HG03097 (cell line): ENCODE data around the gene RGMB.

Experiments used
- ATAC-seq: cut with Tn5 transposase; IDR thresholded peaks from one replicate; pipeline ENCODE4 v1.9.1; 2021; ENCODE audit not compliant: unreplicated experiment, low FRiP score

RGMB gene

DNA sequence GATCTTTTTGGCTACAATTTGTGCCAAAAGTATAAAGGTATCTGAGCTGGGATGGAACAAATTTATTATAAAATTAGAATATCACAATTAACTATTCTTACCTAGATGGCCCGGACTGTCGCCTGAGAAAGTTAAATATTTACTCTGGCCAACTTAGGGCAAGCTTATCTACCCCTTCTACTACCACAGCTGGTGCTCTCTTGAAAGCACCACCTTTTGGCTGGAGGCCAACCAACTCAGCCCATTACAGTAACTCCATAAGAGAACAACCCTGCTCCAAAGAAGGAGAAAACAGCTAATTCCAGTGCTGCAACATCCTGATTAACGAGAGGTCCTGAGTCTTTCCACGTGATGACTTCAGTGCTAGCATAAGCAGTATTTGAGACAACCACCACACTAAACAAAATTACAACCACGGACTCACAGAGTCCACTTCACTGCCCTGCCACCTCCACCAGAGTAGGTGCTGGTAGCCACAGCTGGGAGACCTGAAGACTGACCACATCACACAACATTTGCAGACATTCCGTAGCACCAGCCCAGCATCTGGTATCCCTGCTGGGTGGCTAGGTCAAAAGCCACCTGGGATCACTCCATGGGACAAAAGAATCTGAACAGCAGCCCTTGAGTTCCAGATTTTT is 43.2 kb downstream of the RGMB start:
- ATAC-seq, result no peak

DNA sequence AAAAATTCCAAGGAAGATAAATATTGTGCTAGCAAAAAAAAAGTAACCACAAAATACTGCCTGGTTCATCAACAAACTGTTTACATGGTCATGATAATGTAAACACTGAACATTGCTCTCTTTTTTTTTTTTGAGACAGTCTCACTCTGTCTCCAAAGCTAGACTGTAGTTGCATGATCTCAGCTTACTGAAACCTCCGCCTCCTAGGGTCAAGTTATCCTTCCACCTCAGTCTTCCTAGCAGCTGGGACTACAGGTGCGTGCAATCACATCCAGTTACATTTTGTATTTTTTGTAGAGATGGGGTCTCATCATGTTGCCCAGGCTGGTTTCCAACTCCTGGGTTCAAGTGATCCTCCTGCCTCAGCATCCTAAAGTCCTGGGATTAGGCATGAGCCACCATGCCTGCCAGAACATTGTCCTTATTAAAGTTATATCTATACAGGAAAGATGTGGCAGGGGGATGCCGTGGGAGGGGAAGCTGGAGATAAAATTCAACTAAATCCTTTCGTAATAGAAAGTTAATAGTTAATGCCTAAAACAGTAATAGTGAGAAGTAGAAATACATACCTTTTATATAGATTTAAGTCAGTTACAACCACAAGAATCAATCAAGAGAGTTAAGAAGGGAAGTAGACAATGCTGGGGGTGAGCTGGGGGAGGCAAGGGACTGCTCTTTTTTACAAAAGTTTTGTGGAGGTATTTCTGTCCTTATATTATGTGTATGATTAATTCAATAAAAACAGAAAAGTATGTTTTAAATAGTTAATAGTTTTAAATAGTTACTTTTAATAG is 52.3 kb downstream of the RGMB start:
- ATAC-seq, result no peak

DNA sequence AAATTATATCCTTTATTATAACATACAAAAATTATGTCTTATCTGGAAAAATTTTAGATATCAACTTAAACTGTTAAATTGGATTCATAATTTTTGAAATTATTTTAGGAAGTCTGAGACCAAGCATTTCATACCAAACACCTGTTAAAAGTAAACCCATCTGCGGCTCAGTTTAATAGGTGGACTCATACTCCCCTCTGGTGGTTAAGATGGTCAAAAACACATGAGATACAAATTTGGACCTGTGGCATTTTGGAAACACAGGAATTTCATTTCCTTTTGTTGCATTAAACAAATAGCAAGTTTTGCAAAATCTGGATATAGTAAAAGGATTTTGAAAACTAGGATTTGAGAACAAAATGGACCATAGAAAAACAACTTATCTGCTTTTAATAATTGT is 53.7 kb downstream of the RGMB start:
- ATAC-seq, result no peak

DNA sequence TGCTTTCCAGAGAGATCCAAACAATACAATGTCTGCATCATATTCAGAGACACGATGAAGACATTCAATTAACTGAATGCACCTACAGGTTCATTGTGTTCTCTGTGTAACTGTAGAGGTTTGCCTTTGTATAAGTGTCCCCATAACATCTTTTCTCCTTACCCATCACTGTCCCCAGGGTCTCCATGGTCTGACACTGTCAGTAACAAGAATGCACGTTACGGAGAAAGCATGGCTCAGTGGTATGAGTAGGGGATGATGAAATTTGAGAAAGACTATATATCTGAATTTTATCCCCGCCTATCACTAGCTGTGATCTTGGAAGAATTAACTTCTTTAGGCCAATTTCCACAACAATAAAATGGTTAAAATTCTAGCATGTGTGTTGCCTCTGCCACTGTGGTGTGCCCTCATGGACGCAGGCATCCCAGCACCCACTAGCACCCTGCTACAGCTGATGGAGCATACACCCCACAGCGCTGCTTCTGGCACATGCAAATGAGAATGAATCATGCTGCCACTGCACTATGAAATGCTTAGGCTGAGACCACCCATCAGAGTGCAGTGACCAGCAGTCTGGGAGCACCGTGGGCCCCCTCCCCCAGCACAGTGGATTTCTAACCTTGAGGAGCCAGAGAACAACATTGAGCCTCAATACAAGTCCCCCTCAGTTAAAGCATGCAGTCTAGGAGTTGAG is 54.3 kb downstream of the RGMB start:
- ATAC-seq, result no peak

DNA sequence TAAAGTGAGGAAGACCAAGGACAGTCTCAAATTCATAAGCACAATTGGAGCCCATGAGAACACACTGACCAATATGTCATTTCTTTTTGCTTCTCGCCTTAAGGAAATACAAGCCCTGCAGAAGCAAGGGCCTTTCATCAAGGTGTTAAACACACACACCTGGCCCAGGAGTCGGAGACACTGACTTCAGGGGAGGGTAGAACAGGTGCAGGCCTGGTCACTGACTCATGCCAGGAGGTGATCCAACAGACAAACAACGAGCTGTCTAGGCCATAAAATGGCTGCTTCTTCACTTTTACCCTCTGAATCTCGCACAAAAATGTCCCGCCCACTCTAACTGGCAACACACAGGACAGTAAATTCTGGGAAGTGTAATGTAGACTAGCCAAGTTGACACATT is 62.7 kb downstream of the RGMB start:
- no peak for ATAC-seq

DNA sequence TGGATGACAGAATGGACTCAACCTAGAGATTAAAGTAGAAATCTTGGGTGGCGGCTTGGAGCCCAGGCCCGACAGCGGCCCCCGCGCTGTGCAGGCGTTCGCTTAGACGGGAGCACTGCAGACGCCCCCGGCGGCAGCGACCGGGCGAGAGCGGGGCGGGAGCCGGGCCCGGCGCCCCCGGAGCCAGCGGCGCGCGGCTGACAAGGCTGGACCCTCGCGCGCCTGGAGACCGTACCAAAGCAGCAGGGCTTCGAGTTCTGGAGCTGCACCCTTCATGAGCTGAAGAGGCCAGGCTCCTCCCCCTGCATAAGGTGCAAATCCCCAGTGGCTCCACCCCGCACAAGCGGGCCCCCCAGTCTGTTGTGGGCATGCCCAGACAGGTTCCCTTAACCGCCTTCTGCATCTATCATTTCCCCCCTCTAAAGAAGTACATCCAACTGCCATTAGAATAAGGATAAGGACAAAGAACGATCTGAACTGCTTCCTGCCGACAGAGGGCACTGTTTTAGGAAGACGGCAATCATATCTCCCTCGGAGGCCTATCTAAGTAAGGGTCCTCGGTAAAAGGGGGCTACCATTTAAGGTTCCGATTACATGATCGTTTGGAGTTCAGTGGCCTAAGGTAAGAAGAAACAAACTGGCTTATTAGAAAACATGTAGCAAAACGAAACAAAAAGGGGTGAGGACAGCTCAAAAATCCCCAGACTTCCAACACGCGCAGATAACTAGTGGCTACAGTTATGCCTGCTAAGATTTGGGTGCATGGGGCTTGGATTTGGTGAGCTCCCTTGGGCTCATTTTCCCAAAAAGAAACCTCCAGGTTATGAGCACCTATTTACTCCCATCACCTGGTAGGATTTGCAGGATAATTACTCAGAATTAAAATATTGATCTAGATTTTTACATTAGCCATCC is 66.3 kb downstream of the RGMB start:
- no peak for ATAC-seq

DNA sequence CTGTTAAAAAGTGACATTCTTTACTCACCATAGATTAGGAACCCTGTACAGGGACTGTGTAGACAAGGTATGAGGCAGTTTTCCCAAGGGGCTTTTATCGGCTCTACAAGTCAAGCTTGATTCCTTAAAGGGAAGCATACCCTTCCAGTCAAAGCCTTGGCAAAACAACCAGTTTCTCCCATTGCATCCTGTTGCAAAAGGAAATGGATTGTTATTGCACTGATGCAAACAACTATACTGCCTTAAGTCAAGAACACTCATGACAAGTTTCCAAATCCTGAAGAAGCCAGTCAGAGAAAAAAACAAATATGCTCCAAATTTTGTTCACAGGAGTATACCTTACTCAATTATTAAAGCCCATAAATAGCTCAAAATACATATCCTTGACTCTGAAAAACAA is 67.5 kb downstream of the RGMB start:
- ATAC-seq, result no peak

DNA sequence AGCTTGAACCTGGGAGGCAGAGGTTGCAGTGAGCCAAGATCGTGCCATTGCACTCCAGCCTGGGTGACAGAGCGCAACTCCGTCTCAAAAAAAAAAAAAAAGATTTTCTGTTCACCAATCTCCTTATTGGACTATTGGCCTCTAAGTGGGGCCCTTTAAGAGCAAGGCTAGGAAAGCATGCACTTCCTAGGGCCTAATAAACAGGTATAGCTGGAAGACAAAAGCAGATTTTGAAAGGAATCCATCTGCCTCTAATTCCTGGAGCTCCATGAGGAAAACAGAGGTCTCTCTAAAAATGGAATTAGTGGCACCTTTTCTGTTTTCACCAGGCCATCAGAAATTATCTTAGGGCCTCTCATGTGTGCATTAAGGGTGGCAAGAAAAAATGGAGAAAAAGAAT is 70.0 kb downstream of the RGMB start:
- ATAC-seq, result no peak

DNA sequence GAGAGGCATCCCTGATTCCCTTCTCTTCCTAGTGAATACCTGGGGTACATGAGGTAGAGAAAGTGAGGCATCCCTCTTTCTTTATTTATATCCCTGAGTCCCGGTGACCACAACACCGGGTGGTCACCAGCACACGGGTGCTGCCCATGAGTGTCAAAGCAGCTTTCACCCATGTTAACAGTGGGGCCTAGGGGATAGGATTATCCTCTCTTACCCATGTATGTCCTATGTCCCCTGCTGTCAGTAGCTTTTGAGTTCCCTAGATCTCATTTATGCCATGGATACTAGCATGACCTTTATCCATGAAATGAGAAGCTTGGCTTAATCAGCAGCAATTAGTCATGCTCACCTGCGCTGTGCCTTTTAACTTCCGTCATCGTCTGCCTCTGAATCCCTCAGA is 71.4 kb downstream of the RGMB start:
- ATAC-seq, result no peak

DNA sequence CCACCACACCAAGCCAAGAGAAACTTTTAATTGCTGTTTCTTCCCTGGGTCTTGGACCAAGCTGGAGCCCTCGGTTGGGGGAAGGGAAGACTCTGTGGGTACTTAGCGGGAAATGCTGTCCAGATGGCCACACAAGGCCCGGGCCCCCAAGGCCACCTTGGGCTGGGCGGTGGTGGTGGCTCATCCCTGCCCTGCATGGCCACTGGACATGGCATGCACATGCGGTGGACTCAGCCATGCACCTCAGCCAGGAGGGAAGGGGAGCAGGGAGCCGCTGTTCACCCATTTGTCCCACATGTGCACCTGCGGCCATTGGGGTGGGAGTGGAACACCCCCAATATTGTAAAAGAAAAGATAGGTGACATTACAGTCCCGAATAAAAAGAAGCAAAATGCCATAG is 72.4 kb downstream of the RGMB start:
- ATAC-seq, result no peak
